K562 (cell line): ENCODE results near the gene APBA2. TPM values are rescaled to one million over a fixed set of nuclear protein-coding genes. Genes with fewer than 3 reads are reported as not detected.

Experiments used
- ATAC-seq: fragments of 200-7000 bp; cut with Tn5 transposase; 3 replicates; pipeline ENCODE4 v1.9.1; 2020; ENCODE audit warnings: moderate library complexity
- BruUV-seq: library from RNA; stranded (reverse); fragments of 400-500 nt; replicated peaks from 2 replicates; lab custom pipeline; 2021; lab: Mats Ljungman, UMichigan
- CTCF ChIA-PET: fragments of 300-600 bp; formaldehyde crosslinking; extraction: SDS; loops from one replicate; lab custom pipeline; 2021; ENCODE audit warnings: low intra/inter-chr PET ratio; lab: Yijun Ruan, JAX
- POLR2A ChIA-PET: fragments of 300-600, 350-650 bp; sonication (Branson Sonifier 250); formaldehyde crosslinking; extraction: SDS; loops from one replicate; lab custom pipeline; 2021; ENCODE audit warnings: antibody characterized with exemption, inconsistent platforms; lab: Yijun Ruan, JAX
- DNase-seq, 4 experiments: peaks; one replicate each; pipeline versions ENCODE4 v3.0.0 to v3.0.0-alpha.2; 2011 to 2018; ENCODE audit warnings: low spot score in 3 of 4, mixed read lengths in 3 of 4; ENCODE audit errors: extremely low read depth in 1 of 4
- FAIRE-seq: peaks from 2 replicates; lab custom pipeline; 2011; peaks lifted over from hg19 to GRCh38; lab: Jason Lieb, UNC
- H2AFZ ChIP-seq: 2 replicates; pipeline ENCODE4 v1.6.0; 2011; ENCODE audit warnings: low read depth, low read length, control low read depth, inconsistent platforms
- H3K27ac ChIP-seq: fragments of 200-600 bp; 3 replicates; pipeline ENCODE4 v1.8.0; 2011; ENCODE audit warnings: low read depth, mild to moderate bottlenecking, control low read depth, inconsistent platforms, low read length, moderate library complexity, mixed read lengths; ENCODE audit errors: extremely low read depth
- H3K27me3 ChIP-seq, 2 experiments: fragments of 300-600 bp in 1 of 2; 2 replicates in 1 of 2; 3 replicates in 1 of 2; pipeline versions ENCODE4 v1.6.0 to v1.8.0; 2011; ENCODE audit warnings: inconsistent platforms in 2 of 2, low read length in 2 of 2, mild to moderate bottlenecking in 1 of 2, mixed read lengths in 1 of 2, moderate library complexity in 1 of 2; ENCODE audit not compliant: control insufficient read depth in 2 of 2, insufficient read depth in 2 of 2
- H3K36me3 ChIP-seq: fragments of 300-600 bp; 3 replicates; pipeline ENCODE4 v1.8.0; 2011; ENCODE audit warnings: mild to moderate bottlenecking, low read length, inconsistent platforms; ENCODE audit not compliant: control insufficient read depth, insufficient read depth
- H3K4me1 ChIP-seq, 2 experiments: fragments of 200-600 bp in 1 of 2; replicated peaks in 1 of 2; 2 replicates in 1 of 2; 3 replicates in 1 of 2; pipeline versions ENCODE4 v1.5.1 to v1.8.0; 2011; ENCODE audit warnings: inconsistent platforms in 2 of 2, low read length in 2 of 2, mild to moderate bottlenecking in 1 of 2, mixed read lengths in 1 of 2, moderate library complexity in 1 of 2; ENCODE audit not compliant: control insufficient read depth in 2 of 2, insufficient read depth in 2 of 2
- H3K4me2 ChIP-seq: 2 replicates; pipeline ENCODE4 v1.6.1; 2011; ENCODE audit warnings: low read length, control low read depth, inconsistent platforms, mixed read lengths; ENCODE audit not compliant: insufficient read depth
- H3K4me3 ChIP-seq: fragments of 200-600 bp; sonication (generic), shearing (Covaris generic); 2 replicates; pipeline ENCODE4 v1.5.1; 2016; ENCODE audit warnings: control low read depth, inconsistent platforms
- H3K79me2 ChIP-seq: fragments of 200-600 bp; 3 replicates; pipeline ENCODE4 v1.8.0; 2011; ENCODE audit warnings: low read length, inconsistent platforms; ENCODE audit not compliant: control insufficient read depth, insufficient read depth
- H3K9ac ChIP-seq, 2 experiments: 2 replicates each; pipeline versions ENCODE4 v1.6.0 to v1.6.1; 2011; ENCODE audit warnings: low read depth in 2 of 2, low read length in 2 of 2, control low read depth in 1 of 2, inconsistent platforms in 1 of 2, mild to moderate bottlenecking in 1 of 2, mixed read lengths in 1 of 2; ENCODE audit not compliant: insufficient read depth in 1 of 2
- H3K9me1 ChIP-seq: one replicate; pipeline ENCODE4 v1.6.0; 2011; ENCODE audit warnings: inconsistent platforms, mild to moderate bottlenecking, low read length, moderate library complexity; ENCODE audit not compliant: control insufficient read depth, insufficient read depth
- H3K9me3 ChIP-seq: replicated peaks from 2 replicates; pipeline ENCODE4 v1.5.1; 2011; ENCODE audit warnings: low read depth, low read length, inconsistent platforms; ENCODE audit not compliant: control insufficient read depth, insufficient read depth
- H4K20me1 ChIP-seq: replicated peaks from 2 replicates; pipeline ENCODE4 v1.6.1; 2011; ENCODE audit warnings: low read length, inconsistent platforms, mixed read lengths; ENCODE audit not compliant: control insufficient read depth, insufficient read depth
- BCOR ChIP-seq: fragments of 450-650 bp; IDR thresholded peaks from 2 replicates; pipeline ENCODE4 v1.6.1; 2016
- ETS2 ChIP-seq: IDR thresholded peaks from 2 replicates; pipeline ENCODE4 v1.6.1; 2016; ENCODE audit warnings: borderline replicate concordance, missing genetic modification characterization, mild to moderate bottlenecking, moderate library complexity, missing compliant biosample characterization; ENCODE audit not compliant: poor library complexity, severe bottlenecking
- HNRNPUL1 ChIP-seq: fragments of 200-400 bp; formaldehyde crosslinking; IDR thresholded peaks from 2 replicates; pipeline ENCODE4 v1.6.1; 2017; ENCODE audit warnings: low read length
- IFI16 ChIP-seq: fragments of 250-450 bp; sonication (Bioruptor Pico); IDR thresholded peaks from 2 replicates; pipeline ENCODE4 v2.1.2; 2022; ENCODE audit warnings: mild to moderate bottlenecking, inconsistent platforms
- NELFE ChIP-seq: IDR thresholded peaks from 2 replicates; pipeline ENCODE4 v1.6.1; 2011; ENCODE audit warnings: mild to moderate bottlenecking; ENCODE audit not compliant: insufficient read depth, insufficient read length
- PHF21A ChIP-seq: fragments of 450-650 bp; IDR thresholded peaks from 2 replicates; pipeline ENCODE4 v1.6.1; 2017; ENCODE audit warnings: low read depth, borderline replicate concordance
- TAF1 ChIP-seq: IDR thresholded peaks from 2 replicates; pipeline ENCODE4 v1.6.1; 2011; ENCODE audit warnings: mild to moderate bottlenecking, low read length, moderate library complexity; ENCODE audit not compliant: insufficient read depth, control insufficient read depth, severe bottlenecking; ENCODE audit errors: extremely low read depth
- TCF3 ChIP-seq: sonication (generic); formaldehyde crosslinking; IDR thresholded peaks from 2 replicates; pipeline ENCODE4 v1.4.0; 2020; ENCODE audit warnings: mild to moderate bottlenecking, missing genetic modification reagents
- THRAP3 ChIP-seq: fragments of 450-650 bp; IDR thresholded peaks from 2 replicates; pipeline ENCODE4 v1.6.1; 2016; ENCODE audit warnings: mild to moderate bottlenecking, inconsistent platforms, borderline replicate concordance
- ZNF121 ChIP-seq: sonication (generic); formaldehyde crosslinking; conservative IDR thresholded peaks from 2 replicates; pipeline ENCODE4 v1.8.0; 2022; ENCODE audit warnings: missing genetic modification reagents
- ZNF175 ChIP-seq: fragments of 200-800 bp; sonication (Bioruptor generic); IDR thresholded peaks from 2 replicates; pipeline ENCODE4 v1.6.1; 2016; ENCODE audit warnings: low read depth, mild to moderate bottlenecking, missing genetic modification characterization, missing compliant biosample characterization
- ZNF280B ChIP-seq: fragments of 250-450 bp; sonication (Bioruptor Pico); IDR thresholded peaks from 2 replicates; pipeline ENCODE4 v1.5.1; 2021; ENCODE audit warnings: mild to moderate bottlenecking
- ZNF561 ChIP-seq: fragments of 450-650 bp; formaldehyde crosslinking; conservative IDR thresholded peaks from 2 replicates; pipeline ENCODE4 v1.4.0; 2020; ENCODE audit warnings: mild to moderate bottlenecking, moderate library complexity
- ZNF644 ChIP-seq: fragments of 200-800 bp; sonication (Bioruptor generic); IDR thresholded peaks from 2 replicates; pipeline ENCODE4 v1.6.1; 2016; ENCODE audit warnings: low read depth, missing genetic modification characterization, missing compliant biosample characterization
- ZNF79 ChIP-seq: fragments of 250-450 bp; sonication (Bioruptor Pico); IDR thresholded peaks from 2 replicates; pipeline ENCODE4 v1.4.0; 2020; ENCODE audit warnings: low read depth, mild to moderate bottlenecking, moderate library complexity
- WGBS: fragments of 100-300 bp; shearing (Covaris generic); methylation state at CpG from one replicate; pipeline ENCODE4 v1.1.6; 2016; ENCODE audit warnings: low coverage, mixed read lengths; ENCODE audit not compliant: insufficient coverage; ENCODE audit errors: missing lambda C conversion rate; 5-methylcytosine and 5-hydroxymethylcytosine counted together
- in situ Hi-C: fragments of 300-500 bp; cut with MboI; formaldehyde crosslinking; loops from 4 replicates; pipeline ENCODE4 v1.15.0; 2018; ENCODE audit warnings: inconsistent platforms, mixed read lengths
- intact Hi-C: fragments of 100-400 bp; cut with micrococcal nuclease; formaldehyde crosslinking; loops from 2 replicates; pipeline ENCODE4 v1.14.2; 2022
- polyA plus RNA-seq, 8 experiments: library from polyadenylated mRNA; depleted of rRNA in 4 of 8; stranded (reverse) in 5 of 8; unstranded in 3 of 8; fragments of >200 nt; fragmentation: Nextera tagmentation in 2 of 8; fragmentation: Illumina TruSeq in 1 of 8; extraction: Ambion mirVana in 2 of 8; extraction: Trizol in 1 of 8; gene quantifications; 2 replicates each; pipeline versions ENCODE4 v1.2.1 to v1.2.3, GENCODE V29; 2011 to 2014; ENCODE audit warnings: inconsistent platforms in 1 of 8, missing spikeins in 1 of 8
- total RNA-seq, 7 experiments: library from RNA; depleted of rRNA in 6 of 7; stranded (reverse); fragments of >200 nt in 6 of 7; fragmentation: Illumina TruSeq in 2 of 7; extraction: Trizol in 2 of 7; gene quantifications; 2 replicates each; pipeline versions ENCODE4 v1.2.1 to v1.2.3, GENCODE V29; 2011 to 2021; ENCODE audit warnings: low replicate concordance in 1 of 7
- TF ChIP-seq, protein P1 (sequence below): fragments of 250-450 bp; sonication (Bioruptor Pico); IDR thresholded peaks from 2 replicates; pipeline ENCODE4 v1.8.0; 2021; ENCODE audit warnings: moderate library complexity, mild to moderate bottlenecking, inconsistent platforms
- TF ChIP-seq, protein P2 (sequence below), 2 experiments: fragments of 450-650 bp; IDR thresholded peaks; 2 replicates each; pipeline ENCODE4 v1.6.1; 2018; ENCODE audit warnings: mild to moderate bottlenecking in 2 of 2, low read depth in 1 of 2; ENCODE audit not compliant: partially characterized antibody in 2 of 2

APBA2 gene
- total and polyA plus RNA-seq, 9 of the 15 experiments (the other 6 are each of a cell fraction or from before 2014, with no cell fraction given) = 0.24 to 40.9 (median 25.2) TPM

DNA sequence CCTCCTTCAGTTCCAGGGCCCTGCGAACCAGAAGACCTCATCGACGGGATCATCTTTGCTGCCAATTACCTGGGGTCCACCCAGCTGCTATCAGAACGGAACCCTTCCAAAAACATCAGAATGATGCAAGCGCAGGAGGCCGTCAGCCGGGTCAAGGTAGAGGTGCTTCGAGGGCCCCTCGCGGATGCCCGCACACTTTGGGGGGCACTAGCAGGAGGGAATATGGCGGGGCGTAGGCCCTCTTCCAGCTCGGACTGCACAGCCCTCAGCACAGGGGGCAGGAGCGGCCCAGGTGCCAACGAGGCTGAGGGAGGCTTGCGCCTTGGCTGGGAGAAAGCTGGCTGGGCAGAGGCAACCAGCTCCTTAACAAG lies 207.3 kb downstream of the APBA2 start:
- no peaks in the 10 kb centered on the region for H3K9me3 ChIP-seq
- in situ Hi-C loops (no loop called here), intact Hi-C loops (no loop called here)
- H3K4me2 ChIP-seq = no peak overlapping the region
- no peak overlapping the region for H3K4me3 ChIP-seq
- FAIRE-seq = no peak
- CTCF ChIA-PET = no interaction called here
- no peak overlapping the region for H3K27ac ChIP-seq
- no peak for DNase-seq
- POLR2A ChIA-PET = no interaction called here
- no peaks in the 10 kb centered on the region for H3K79me2 ChIP-seq
- peaks cover 13% of the 10 kb centered on the region; the same call in 1 of the 2 replicates for H4K20me1 ChIP-seq
- H3K36me3 ChIP-seq = peaks cover 6% of the 10 kb centered on the region; the same call in 1 of the 3 replicates
- no peak overlapping the region for H2AFZ ChIP-seq
- H3K27me3 ChIP-seq = no peaks in the 10 kb centered on the region
- ATAC-seq = no peak
- BruUV-seq = no TSS peak
- 98% methylated on average over 13 of the region's 17 CpGs for WGBS
- H3K9me1 ChIP-seq = no peaks in the 10 kb centered on the region
- H3K4me1 ChIP-seq = peaks cover 0 to 13% of the 10 kb centered on the region in 2 experiments; a peak in 2 of 5 replicates
- no peak overlapping the region for H3K9ac ChIP-seq
- no peak for TF ChIP-seq ZNF644
- TF ChIP-seq TCF3 = no peak
- TF ChIP-seq ZNF280B = no peak
- no peak for TF ChIP-seq ETS2
- TF ChIP-seq ZNF561 (CRISPR knock-in tag) = no peak
- TF ChIP-seq, protein P1, sequence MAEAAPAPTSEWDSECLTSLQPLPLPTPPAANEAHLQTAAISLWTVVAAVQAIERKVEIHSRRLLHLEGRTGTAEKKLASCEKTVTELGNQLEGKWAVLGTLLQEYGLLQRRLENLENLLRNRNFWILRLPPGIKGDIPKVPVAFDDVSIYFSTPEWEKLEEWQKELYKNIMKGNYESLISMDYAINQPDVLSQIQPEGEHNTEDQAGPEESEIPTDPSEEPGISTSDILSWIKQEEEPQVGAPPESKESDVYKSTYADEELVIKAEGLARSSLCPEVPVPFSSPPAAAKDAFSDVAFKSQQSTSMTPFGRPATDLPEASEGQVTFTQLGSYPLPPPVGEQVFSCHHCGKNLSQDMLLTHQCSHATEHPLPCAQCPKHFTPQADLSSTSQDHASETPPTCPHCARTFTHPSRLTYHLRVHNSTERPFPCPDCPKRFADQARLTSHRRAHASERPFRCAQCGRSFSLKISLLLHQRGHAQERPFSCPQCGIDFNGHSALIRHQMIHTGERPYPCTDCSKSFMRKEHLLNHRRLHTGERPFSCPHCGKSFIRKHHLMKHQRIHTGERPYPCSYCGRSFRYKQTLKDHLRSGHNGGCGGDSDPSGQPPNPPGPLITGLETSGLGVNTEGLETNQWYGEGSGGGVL = no peak
- TF ChIP-seq ZNF175 (CRISPR knock-in tag) = no peak
- TF ChIP-seq ZNF121 (CRISPR knock-in tag) = no peak
- no peak for TF ChIP-seq PHF21A
- no peak for TF ChIP-seq TAF1
- no peak for TF ChIP-seq BCOR
- no peak for TF ChIP-seq THRAP3
- TF ChIP-seq ZNF79 (CRISPR knock-in tag) = no peak
- TF ChIP-seq, protein P2, sequence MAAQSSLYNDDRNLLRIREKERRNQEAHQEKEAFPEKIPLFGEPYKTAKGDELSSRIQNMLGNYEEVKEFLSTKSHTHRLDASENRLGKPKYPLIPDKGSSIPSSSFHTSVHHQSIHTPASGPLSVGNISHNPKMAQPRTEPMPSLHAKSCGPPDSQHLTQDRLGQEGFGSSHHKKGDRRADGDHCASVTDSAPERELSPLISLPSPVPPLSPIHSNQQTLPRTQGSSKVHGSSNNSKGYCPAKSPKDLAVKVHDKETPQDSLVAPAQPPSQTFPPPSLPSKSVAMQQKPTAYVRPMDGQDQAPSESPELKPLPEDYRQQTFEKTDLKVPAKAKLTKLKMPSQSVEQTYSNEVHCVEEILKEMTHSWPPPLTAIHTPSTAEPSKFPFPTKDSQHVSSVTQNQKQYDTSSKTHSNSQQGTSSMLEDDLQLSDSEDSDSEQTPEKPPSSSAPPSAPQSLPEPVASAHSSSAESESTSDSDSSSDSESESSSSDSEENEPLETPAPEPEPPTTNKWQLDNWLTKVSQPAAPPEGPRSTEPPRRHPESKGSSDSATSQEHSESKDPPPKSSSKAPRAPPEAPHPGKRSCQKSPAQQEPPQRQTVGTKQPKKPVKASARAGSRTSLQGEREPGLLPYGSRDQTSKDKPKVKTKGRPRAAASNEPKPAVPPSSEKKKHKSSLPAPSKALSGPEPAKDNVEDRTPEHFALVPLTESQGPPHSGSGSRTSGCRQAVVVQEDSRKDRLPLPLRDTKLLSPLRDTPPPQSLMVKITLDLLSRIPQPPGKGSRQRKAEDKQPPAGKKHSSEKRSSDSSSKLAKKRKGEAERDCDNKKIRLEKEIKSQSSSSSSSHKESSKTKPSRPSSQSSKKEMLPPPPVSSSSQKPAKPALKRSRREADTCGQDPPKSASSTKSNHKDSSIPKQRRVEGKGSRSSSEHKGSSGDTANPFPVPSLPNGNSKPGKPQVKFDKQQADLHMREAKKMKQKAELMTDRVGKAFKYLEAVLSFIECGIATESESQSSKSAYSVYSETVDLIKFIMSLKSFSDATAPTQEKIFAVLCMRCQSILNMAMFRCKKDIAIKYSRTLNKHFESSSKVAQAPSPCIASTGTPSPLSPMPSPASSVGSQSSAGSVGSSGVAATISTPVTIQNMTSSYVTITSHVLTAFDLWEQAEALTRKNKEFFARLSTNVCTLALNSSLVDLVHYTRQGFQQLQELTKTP (IDR thresholded peaks at IDR 0.05; ENCODE audit: low read depth in 1 of 2, partially characterized antibody in 2 of 2) = no peak
- no peak for TF ChIP-seq IFI16 (CRISPR knock-in tag)
- no peak for TF ChIP-seq HNRNPUL1
- no peak for TF ChIP-seq NELFE
